WTC11 (cell line): ENCODE results near the gene DISC1. TPM values are rescaled to one million over a fixed set of nuclear protein-coding genes. Genes with fewer than 3 reads are reported as not detected.

Experiments used
- ATAC-seq: fragments of 200-7000 bp; cut with Tn5 transposase; 2 replicates; pipeline ENCODE4 v1.10.0; 2021; ENCODE audit warnings: mild to moderate bottlenecking, moderate library complexity
- CTCF ChIA-PET: fragments of 300-600 bp; sonication (Branson Sonifier 250); formaldehyde crosslinking; loops from one replicate; lab custom pipeline; 2021; ENCODE audit warnings: antibody characterized with exemption; lab: Charles Lee
- POLR2A ChIA-PET: fragments of 350-600 bp; sonication (Branson Sonifier 250); formaldehyde crosslinking; loops from one replicate; lab custom pipeline; 2021; ENCODE audit warnings: antibody characterized with exemption; lab: Charles Lee
- DNase-seq: peaks from one replicate; pipeline ENCODE4 v3.0.0; 2021; ENCODE audit warnings: low spot score
- H3K27ac Mint-ChIP-seq: 2 replicates; pipeline ENCODE4 v1.8.0; 2021; ENCODE audit warnings: mixed read lengths
- H3K27me3 Mint-ChIP-seq: 2 replicates; pipeline ENCODE4 v1.8.0; 2021; ENCODE audit warnings: low read depth, mild to moderate bottlenecking, moderate library complexity, mixed read lengths
- H3K36me3 Mint-ChIP-seq: 2 replicates; pipeline ENCODE4 v1.8.0; 2021; ENCODE audit warnings: mixed read lengths
- H3K4me1 Mint-ChIP-seq: 2 replicates; pipeline ENCODE4 v1.8.0; 2022; ENCODE audit warnings: mixed read lengths
- H3K4me3 Mint-ChIP-seq: 2 replicates; pipeline ENCODE4 v1.8.0; 2021; ENCODE audit warnings: mild to moderate bottlenecking, moderate library complexity, mixed read lengths
- H3K9me3 Mint-ChIP-seq: 2 replicates; pipeline ENCODE4 v1.8.0; 2021; ENCODE audit warnings: mixed read lengths
- CBFB ChIP-seq: sonication (generic); formaldehyde crosslinking; IDR thresholded peaks from 2 replicates; pipeline ENCODE4 v1.8.1; 2022; ENCODE audit warnings: mild to moderate bottlenecking, low read depth, missing genetic modification reagents
- E2F5 ChIP-seq: sonication (generic); formaldehyde crosslinking; IDR thresholded peaks from 2 replicates; pipeline ENCODE4 v1.8.1; 2022; ENCODE audit warnings: mild to moderate bottlenecking, moderate library complexity, missing genetic modification reagents
- ESRRA ChIP-seq: sonication (generic); formaldehyde crosslinking; IDR thresholded peaks from 2 replicates; pipeline ENCODE4 v1.8.1; 2022; ENCODE audit warnings: mild to moderate bottlenecking, missing genetic modification reagents, borderline replicate concordance
- FOXJ3 ChIP-seq: sonication (generic); formaldehyde crosslinking; IDR thresholded peaks from 2 replicates; pipeline ENCODE4 v1.9.0; 2021; ENCODE audit warnings: missing genetic modification reagents, mild to moderate bottlenecking, borderline replicate concordance
- KAT7 ChIP-seq: sonication (generic); formaldehyde crosslinking; IDR thresholded peaks from 2 replicates; pipeline ENCODE4 v1.8.1; 2023; ENCODE audit warnings: missing genetic modification reagents, mild to moderate bottlenecking, borderline replicate concordance
- MYBL2 ChIP-seq: sonication (generic); formaldehyde crosslinking; IDR thresholded peaks from 2 replicates; pipeline ENCODE4 v1.8.1; 2023; ENCODE audit warnings: mild to moderate bottlenecking, moderate library complexity, missing genetic modification reagents
- NFE2L1 ChIP-seq: sonication (generic); formaldehyde crosslinking; IDR thresholded peaks from 2 replicates; pipeline ENCODE4 v1.8.1; 2023; ENCODE audit warnings: missing genetic modification reagents
- PRRX2 ChIP-seq: fragments of 250-450 bp; sonication (Bioruptor Pico); IDR thresholded peaks from 2 replicates; pipeline ENCODE4 v1.8.0; 2021; ENCODE audit warnings: mild to moderate bottlenecking
- RELA ChIP-seq: sonication (generic); formaldehyde crosslinking; IDR thresholded peaks from 2 replicates; pipeline ENCODE4 v1.8.1; 2022; ENCODE audit warnings: missing genetic modification reagents, mild to moderate bottlenecking, borderline replicate concordance
- SP1 ChIP-seq: sonication (generic); formaldehyde crosslinking; conservative IDR thresholded peaks from 2 replicates; pipeline ENCODE4 v1.8.1; 2022; ENCODE audit warnings: missing genetic modification reagents
- TEAD1 ChIP-seq: sonication (generic); formaldehyde crosslinking; IDR thresholded peaks from 2 replicates; pipeline ENCODE4 v1.8.0; 2022; ENCODE audit warnings: mild to moderate bottlenecking, missing genetic modification reagents
- TEAD4 ChIP-seq: sonication (generic); formaldehyde crosslinking; IDR thresholded peaks from 2 replicates; pipeline ENCODE4 v1.8.0; 2022; ENCODE audit warnings: mild to moderate bottlenecking, missing genetic modification reagents
- TP53 ChIP-seq: sonication (generic); formaldehyde crosslinking; IDR thresholded peaks from 2 replicates; pipeline ENCODE4 v1.8.1; 2023; ENCODE audit warnings: mild to moderate bottlenecking, missing genetic modification reagents
- total RNA-seq: library from RNA; stranded (reverse); gene quantifications from 3 replicates; pipeline ENCODE4 v1.2.3, GENCODE V29; 2021
- TF ChIP-seq, protein P1 (sequence below): fragments of 250-450 bp; sonication (Bioruptor Pico); IDR thresholded peaks from 2 replicates; pipeline ENCODE4 v1.9.0; 2021; ENCODE audit warnings: mild to moderate bottlenecking
- TF ChIP-seq, protein P2 (sequence below): sonication (generic); formaldehyde crosslinking; IDR thresholded peaks from 2 replicates; pipeline ENCODE4 v1.8.0; 2022; ENCODE audit warnings: missing genetic modification reagents
- TF ChIP-seq, protein P3 (sequence below): sonication (generic); formaldehyde crosslinking; IDR thresholded peaks from 2 replicates; pipeline ENCODE4 v1.8.1; 2022; ENCODE audit warnings: low read depth, missing genetic modification reagents, borderline replicate concordance
- TF ChIP-seq, protein P4 (sequence below): sonication (generic); formaldehyde crosslinking; IDR thresholded peaks from 2 replicates; pipeline ENCODE4 v1.8.1; 2023; ENCODE audit warnings: mild to moderate bottlenecking, missing genetic modification reagents, moderate library complexity

DISC1 gene
- total RNA-seq, 1 experiment from 2014 or later: 5.5 TPM

DNA sequence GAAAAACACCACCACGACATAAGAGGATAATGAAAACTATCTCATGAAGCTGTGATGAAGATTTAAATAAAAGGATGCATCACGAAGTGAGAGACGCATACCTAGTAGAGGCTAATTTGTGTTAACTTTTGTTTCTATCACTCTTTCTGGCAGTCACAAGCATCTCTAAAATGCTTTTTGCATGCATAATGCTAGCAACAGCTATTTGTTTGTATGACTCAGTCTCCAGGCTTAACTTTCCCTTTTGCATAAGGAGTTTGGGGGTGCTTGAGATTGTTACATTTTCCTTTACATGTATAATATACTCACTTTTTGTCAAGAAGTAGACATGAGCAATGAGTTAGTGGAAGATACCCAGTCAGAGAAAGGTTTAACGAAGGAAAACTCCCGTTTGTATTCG, 385.4 kb downstream of the DISC1 start:
- POLR2A ChIA-PET: interaction anchor here (0.6 kb wide), 1 partner anchor 120 kb away, joined by 3 read pairs; no protein-coding TSS in a partner anchor
- H3K27me3 Mint-ChIP-seq: no peaks in the 10 kb centered on the region

More for the DNA sequence above, 385.4 kb downstream of the DISC1 start:
- Mint-ChIP-seq H3K27ac (no peak overlapping the region), H3K9me3 (no peaks in the 10 kb centered on the region), H3K36me3 (no peaks in the 10 kb centered on the region; the same call in 1 of the 2 replicates), H3K4me3 (no peak overlapping the region), H3K4me1 (peaks cover 51% of the 10 kb centered on the region)
- CTCF ChIA-PET: interaction anchor here (1.4 kb wide), 1 partner anchor 28 kb away, joined by 4 read pairs; no protein-coding TSS in a partner anchor
- ATAC-seq: no peak
- TF ChIP-seq, protein P1, sequence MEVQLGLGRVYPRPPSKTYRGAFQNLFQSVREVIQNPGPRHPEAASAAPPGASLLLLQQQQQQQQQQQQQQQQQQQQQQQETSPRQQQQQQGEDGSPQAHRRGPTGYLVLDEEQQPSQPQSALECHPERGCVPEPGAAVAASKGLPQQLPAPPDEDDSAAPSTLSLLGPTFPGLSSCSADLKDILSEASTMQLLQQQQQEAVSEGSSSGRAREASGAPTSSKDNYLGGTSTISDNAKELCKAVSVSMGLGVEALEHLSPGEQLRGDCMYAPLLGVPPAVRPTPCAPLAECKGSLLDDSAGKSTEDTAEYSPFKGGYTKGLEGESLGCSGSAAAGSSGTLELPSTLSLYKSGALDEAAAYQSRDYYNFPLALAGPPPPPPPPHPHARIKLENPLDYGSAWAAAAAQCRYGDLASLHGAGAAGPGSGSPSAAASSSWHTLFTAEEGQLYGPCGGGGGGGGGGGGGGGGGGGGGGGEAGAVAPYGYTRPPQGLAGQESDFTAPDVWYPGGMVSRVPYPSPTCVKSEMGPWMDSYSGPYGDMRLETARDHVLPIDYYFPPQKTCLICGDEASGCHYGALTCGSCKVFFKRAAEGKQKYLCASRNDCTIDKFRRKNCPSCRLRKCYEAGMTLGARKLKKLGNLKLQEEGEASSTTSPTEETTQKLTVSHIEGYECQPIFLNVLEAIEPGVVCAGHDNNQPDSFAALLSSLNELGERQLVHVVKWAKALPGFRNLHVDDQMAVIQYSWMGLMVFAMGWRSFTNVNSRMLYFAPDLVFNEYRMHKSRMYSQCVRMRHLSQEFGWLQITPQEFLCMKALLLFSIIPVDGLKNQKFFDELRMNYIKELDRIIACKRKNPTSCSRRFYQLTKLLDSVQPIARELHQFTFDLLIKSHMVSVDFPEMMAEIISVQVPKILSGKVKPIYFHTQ: no peak
- TF ChIP-seq TEAD1 (no peak), NFE2L1 (CRISPR knock-in tag) (no peak), TP53 (CRISPR knock-in tag) (no peak), CBFB (CRISPR knock-in tag) (no peak), RELA (CRISPR knock-in tag) (no peak), KAT7 (CRISPR knock-in tag) (no peak), SP1 (no peak), PRRX2 (CRISPR knock-in tag) (no peak), TEAD4 (CRISPR knock-in tag) (no peak), ESRRA (CRISPR knock-in tag) (no peak), FOXJ3 (CRISPR knock-in tag) (no peak), E2F5 (CRISPR knock-in tag) (no peak), MYBL2 (CRISPR knock-in tag) (no peak)
- TF ChIP-seq, protein P2, sequence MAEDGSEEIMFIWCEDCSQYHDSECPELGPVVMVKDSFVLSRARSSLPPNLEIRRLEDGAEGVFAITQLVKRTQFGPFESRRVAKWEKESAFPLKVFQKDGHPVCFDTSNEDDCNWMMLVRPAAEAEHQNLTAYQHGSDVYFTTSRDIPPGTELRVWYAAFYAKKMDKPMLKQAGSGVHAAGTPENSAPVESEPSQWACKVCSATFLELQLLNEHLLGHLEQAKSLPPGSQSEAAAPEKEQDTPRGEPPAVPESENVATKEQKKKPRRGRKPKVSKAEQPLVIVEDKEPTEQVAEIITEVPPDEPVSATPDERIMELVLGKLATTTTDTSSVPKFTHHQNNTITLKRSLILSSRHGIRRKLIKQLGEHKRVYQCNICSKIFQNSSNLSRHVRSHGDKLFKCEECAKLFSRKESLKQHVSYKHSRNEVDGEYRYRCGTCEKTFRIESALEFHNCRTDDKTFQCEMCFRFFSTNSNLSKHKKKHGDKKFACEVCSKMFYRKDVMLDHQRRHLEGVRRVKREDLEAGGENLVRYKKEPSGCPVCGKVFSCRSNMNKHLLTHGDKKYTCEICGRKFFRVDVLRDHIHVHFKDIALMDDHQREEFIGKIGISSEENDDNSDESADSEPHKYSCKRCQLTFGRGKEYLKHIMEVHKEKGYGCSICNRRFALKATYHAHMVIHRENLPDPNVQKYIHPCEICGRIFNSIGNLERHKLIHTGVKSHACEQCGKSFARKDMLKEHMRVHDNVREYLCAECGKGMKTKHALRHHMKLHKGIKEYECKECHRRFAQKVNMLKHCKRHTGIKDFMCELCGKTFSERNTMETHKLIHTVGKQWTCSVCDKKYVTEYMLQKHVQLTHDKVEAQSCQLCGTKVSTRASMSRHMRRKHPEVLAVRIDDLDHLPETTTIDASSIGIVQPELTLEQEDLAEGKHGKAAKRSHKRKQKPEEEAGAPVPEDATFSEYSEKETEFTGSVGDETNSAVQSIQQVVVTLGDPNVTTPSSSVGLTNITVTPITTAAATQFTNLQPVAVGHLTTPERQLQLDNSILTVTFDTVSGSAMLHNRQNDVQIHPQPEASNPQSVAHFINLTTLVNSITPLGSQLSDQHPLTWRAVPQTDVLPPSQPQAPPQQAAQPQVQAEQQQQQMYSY: no peak
- TF ChIP-seq, protein P3, sequence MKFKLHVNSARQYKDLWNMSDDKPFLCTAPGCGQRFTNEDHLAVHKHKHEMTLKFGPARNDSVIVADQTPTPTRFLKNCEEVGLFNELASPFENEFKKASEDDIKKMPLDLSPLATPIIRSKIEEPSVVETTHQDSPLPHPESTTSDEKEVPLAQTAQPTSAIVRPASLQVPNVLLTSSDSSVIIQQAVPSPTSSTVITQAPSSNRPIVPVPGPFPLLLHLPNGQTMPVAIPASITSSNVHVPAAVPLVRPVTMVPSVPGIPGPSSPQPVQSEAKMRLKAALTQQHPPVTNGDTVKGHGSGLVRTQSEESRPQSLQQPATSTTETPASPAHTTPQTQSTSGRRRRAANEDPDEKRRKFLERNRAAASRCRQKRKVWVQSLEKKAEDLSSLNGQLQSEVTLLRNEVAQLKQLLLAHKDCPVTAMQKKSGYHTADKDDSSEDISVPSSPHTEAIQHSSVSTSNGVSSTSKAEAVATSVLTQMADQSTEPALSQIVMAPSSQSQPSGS (CRISPR knock-in tag): no peak
- TF ChIP-seq, protein P4, sequence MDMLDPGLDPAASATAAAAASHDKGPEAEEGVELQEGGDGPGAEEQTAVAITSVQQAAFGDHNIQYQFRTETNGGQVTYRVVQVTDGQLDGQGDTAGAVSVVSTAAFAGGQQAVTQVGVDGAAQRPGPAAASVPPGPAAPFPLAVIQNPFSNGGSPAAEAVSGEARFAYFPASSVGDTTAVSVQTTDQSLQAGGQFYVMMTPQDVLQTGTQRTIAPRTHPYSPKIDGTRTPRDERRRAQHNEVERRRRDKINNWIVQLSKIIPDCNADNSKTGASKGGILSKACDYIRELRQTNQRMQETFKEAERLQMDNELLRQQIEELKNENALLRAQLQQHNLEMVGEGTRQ: no peak
- DNase-seq: no peak
